PC-9 (cell line): Measurements from ENCODE around the gene SBNO2. TPM values are rescaled to one million over a fixed set of nuclear protein-coding genes. Genes with fewer than 3 reads are reported as not detected.
A peak's percentile ranks its signal among the peaks of the same experiment; 100 is the strongest.

Experiments used
- BruUV-seq: library from RNA; stranded (reverse); fragments of 400-500 nt; replicated peaks from 2 replicates; lab custom pipeline; 2021; lab: Mats Ljungman, UMichigan
- CTCF ChIA-PET: fragments of 300-600 bp; sonication (Branson Sonifier 250); formaldehyde crosslinking; loops from one replicate; lab custom pipeline; 2022; ENCODE audit warnings: antibody characterized with exemption; lab: Charles Lee
- POLR2A ChIA-PET: fragments of 300-600 bp; sonication (Branson Sonifier 250); formaldehyde crosslinking; loops from one replicate; lab custom pipeline; 2022; ENCODE audit warnings: antibody characterized with exemption; ENCODE audit not compliant: unreplicated experiment; lab: Charles Lee
- DNase-seq, 2 experiments: peaks; one replicate each; pipeline versions ENCODE4 v3.0.0 to v3.0.0-alpha.2; 2015 to 2022; ENCODE audit warnings: mixed read lengths in 1 of 2
- H2AFZ ChIP-seq: fragments of 200-600 bp; sonication (generic); 2 replicates; pipeline ENCODE4 v1.8.1; 2017; ENCODE audit warnings: antibody characterized with exemption
- H3F3A ChIP-seq: fragments of 200-600 bp; sonication (generic); 2 replicates; pipeline ENCODE4 v1.8.1; 2017; ENCODE audit warnings: antibody characterized with exemption, mild to moderate bottlenecking, low read depth; ENCODE audit not compliant: insufficient read depth
- H3K27ac ChIP-seq: fragments of 200-600 bp; sonication (generic); 2 replicates; pipeline ENCODE4 v1.6.1; 2016; ENCODE audit warnings: mixed run types
- H3K27me3 ChIP-seq: fragments of 200-600 bp; sonication (generic); 2 replicates; pipeline ENCODE4 v1.6.1; 2016; ENCODE audit warnings: low read depth, mixed run types; ENCODE audit not compliant: insufficient read depth
- H3K36me3 ChIP-seq: fragments of 200-600 bp; sonication (generic); 2 replicates; pipeline ENCODE4 v1.6.1; 2016; ENCODE audit warnings: low read depth, mixed run types
- H3K4me1 ChIP-seq: fragments of 200-600 bp; sonication (generic); replicated peaks from 2 replicates; pipeline ENCODE4 v1.6.1; 2016; ENCODE audit warnings: mixed run types; ENCODE audit not compliant: insufficient read depth
- H3K4me2 ChIP-seq: fragments of 200-600 bp; sonication (generic); 2 replicates; pipeline ENCODE4 v1.6.1; 2017; ENCODE audit warnings: mixed run types
- H3K4me3 ChIP-seq: fragments of 200-600 bp; sonication (generic); 2 replicates; pipeline ENCODE4 v1.6.1; 2016; ENCODE audit warnings: mixed run types
- H3K79me2 ChIP-seq: fragments of 200-600 bp; sonication (generic); 2 replicates; pipeline ENCODE4 v1.6.1; 2017; ENCODE audit warnings: low read depth, mixed run types
- H3K9me2 ChIP-seq: fragments of 200-600 bp; sonication (generic); 2 replicates; pipeline ENCODE4 v1.8.1; 2017; ENCODE audit warnings: mild to moderate bottlenecking; ENCODE audit not compliant: insufficient read depth
- H3K9me3 ChIP-seq: fragments of 200-600 bp; sonication (generic); 2 replicates; pipeline ENCODE4 v1.8.1; 2016; ENCODE audit warnings: low read depth; ENCODE audit not compliant: insufficient read depth
- H4K20me1 ChIP-seq: fragments of 200-600 bp; sonication (generic); 2 replicates; pipeline ENCODE4 v1.8.1; 2017; ENCODE audit not compliant: insufficient read depth
- EZH2 ChIP-seq: fragments of 200-600 bp; sonication (generic); IDR thresholded peaks from 2 replicates; pipeline ENCODE4 v1.8.0; 2017; ENCODE audit warnings: antibody characterized with exemption, low read depth
- intact Hi-C: fragments of 100-400 bp; cut with micrococcal nuclease; formaldehyde crosslinking; loops from one replicate; pipeline ENCODE4 v1.10.0; 2022; ENCODE audit not compliant: unreplicated experiment
- total RNA-seq: library from RNA; stranded (reverse); gene quantifications from 2 replicates; pipeline ENCODE4 v1.2.3, GENCODE V29; 2021
- TF ChIP-seq, protein P1 (sequence below): fragments of 200-600 bp; sonication (generic); conservative IDR thresholded peaks from 2 replicates; pipeline ENCODE4 v1.6.1; 2017; ENCODE audit warnings: mixed run types, antibody characterized with exemption, mild to moderate bottlenecking, moderate library complexity

Gene SBNO2
- total RNA-seq, 1 experiment from 2014 or later = 82.4 TPM

GRCh38 chr19:1068009-1069001 is 105.8 kb downstream of the SBNO2 start:
- DNase-seq = no peak
- no peaks in the 10 kb centered on the region for H3K79me2 ChIP-seq
- H2AFZ ChIP-seq = no peak overlapping the region
- ChIA-PET POLR2A (interaction anchor here (0.5 kb wide), 1 partner anchor 597 kb away, joined by 6 read pairs; no protein-coding TSS in a partner anchor), CTCF (no interaction called here)
- no peak overlapping the region for H3K27ac ChIP-seq
- H3K27me3 ChIP-seq = no peaks in the 10 kb centered on the region
- no peaks in the 10 kb centered on the region for H4K20me1 ChIP-seq
- no peaks in the 10 kb centered on the region for H3K9me2 ChIP-seq
- peak overlapping the region; percentile 71 for H3K4me3 ChIP-seq
- no peaks in the 10 kb centered on the region for H3K9me3 ChIP-seq
- H3K4me1 ChIP-seq = peaks cover 19% of the 10 kb centered on the region
- H3K36me3 ChIP-seq = no peaks in the 10 kb centered on the region
- no peak for TF ChIP-seq EZH2
- TF ChIP-seq, protein P1, sequence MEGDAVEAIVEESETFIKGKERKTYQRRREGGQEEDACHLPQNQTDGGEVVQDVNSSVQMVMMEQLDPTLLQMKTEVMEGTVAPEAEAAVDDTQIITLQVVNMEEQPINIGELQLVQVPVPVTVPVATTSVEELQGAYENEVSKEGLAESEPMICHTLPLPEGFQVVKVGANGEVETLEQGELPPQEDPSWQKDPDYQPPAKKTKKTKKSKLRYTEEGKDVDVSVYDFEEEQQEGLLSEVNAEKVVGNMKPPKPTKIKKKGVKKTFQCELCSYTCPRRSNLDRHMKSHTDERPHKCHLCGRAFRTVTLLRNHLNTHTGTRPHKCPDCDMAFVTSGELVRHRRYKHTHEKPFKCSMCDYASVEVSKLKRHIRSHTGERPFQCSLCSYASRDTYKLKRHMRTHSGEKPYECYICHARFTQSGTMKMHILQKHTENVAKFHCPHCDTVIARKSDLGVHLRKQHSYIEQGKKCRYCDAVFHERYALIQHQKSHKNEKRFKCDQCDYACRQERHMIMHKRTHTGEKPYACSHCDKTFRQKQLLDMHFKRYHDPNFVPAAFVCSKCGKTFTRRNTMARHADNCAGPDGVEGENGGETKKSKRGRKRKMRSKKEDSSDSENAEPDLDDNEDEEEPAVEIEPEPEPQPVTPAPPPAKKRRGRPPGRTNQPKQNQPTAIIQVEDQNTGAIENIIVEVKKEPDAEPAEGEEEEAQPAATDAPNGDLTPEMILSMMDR = no peak
- peak overlapping the region; percentile 97 for H3K4me2 ChIP-seq
- BruUV-seq = no TSS peak
- H3F3A ChIP-seq = peaks cover 37% of the 10 kb centered on the region
- intact Hi-C loops = loop anchor here (5.0 kb wide), 1 partner anchor 34 kb away; the partner anchor contains the start of gene GPX4

- no TSS peak for BruUV-seq
- H3K27me3 ChIP-seq = no peaks in the 10 kb centered on the region
- no peaks in the 10 kb centered on the region for H4K20me1 ChIP-seq
- peak overlapping the region; percentile 71 for H3K4me3 ChIP-seq
- TF ChIP-seq EZH2 = no peak
- TF ChIP-seq, protein P1 = no peak
- POLR2A ChIA-PET = interaction anchor here (0.5 to 0.7 kb wide), 3 partner anchors 50 to 598 kb away, joined by 3 to 6 read pairs (median 3); no protein-coding TSS in a partner anchor
- intact Hi-C loops = loop anchor here (5.0 kb wide), 1 partner anchor 35 kb away; the partner anchor contains the start of gene GPX4
- H3K4me2 ChIP-seq = peak overlapping the region; percentile 97
- no peaks in the 10 kb centered on the region for H3K9me3 ChIP-seq
- peaks cover 38% of the 10 kb centered on the region for H3F3A ChIP-seq
- H3K79me2 ChIP-seq = no peaks in the 10 kb centered on the region
- H3K4me1 ChIP-seq = peaks cover 19% of the 10 kb centered on the region
- H3K27ac ChIP-seq = no peak overlapping the region
- CTCF ChIA-PET = interaction anchor here (0.6 kb wide), 1 partner anchor 195 kb away, joined by 3 read pairs; no protein-coding TSS in a partner anchor
- H3K9me2 ChIP-seq = no peaks in the 10 kb centered on the region
- DNase-seq = no peak
- H2AFZ ChIP-seq = peak overlapping the region; percentile 79
- H3K36me3 ChIP-seq = no peaks in the 10 kb centered on the region
These were observed 106.6 kb downstream of the SBNO2 start for GRCh38 chr19:1067341-1067957.

GRCh38 chr19:1066748-1067340 is 107.2 kb downstream of the SBNO2 start, which contains the start of gene ARHGAP45:
Gene ARHGAP45, plus strand, starts transcription at chr19:1067167. Its CDS starts 239 bp downstream, at chr19:1067406.
- Histone ChIP-seq H3K4me3 (peak within 1 kb of the TSS; percentile 71), H3K4me1 (peaks cover 19% of the 10 kb centered on the region), H4K20me1 (no peaks in the 10 kb centered on the region), H3K4me2 (peak within 1 kb of the TSS; percentile 97), H3K9me3 (no peaks in the 10 kb centered on the region), H3K79me2 (no peaks in the 10 kb centered on the region), H3K9me2 (no peaks in the 10 kb centered on the region), H2AFZ (peak within 1 kb of the TSS; percentile 79), H3F3A (peaks cover 32% of the 10 kb centered on the region), H3K27ac (peak within 1 kb of the TSS; percentile 57), H3K27me3 (no peaks in the 10 kb centered on the region), H3K36me3 (no peaks in the 10 kb centered on the region)
- ChIA-PET CTCF (no interaction called here), POLR2A (interaction anchor here (0.7 kb wide), 2 partner anchors 50 to 105 kb away, joined by 3 read pairs; no protein-coding TSS in a partner anchor)
- intact Hi-C loops = loop anchor here (5.0 kb wide), 1 partner anchor 35 kb away; the partner anchor contains the start of gene GPX4
- no TSS peak for BruUV-seq
- TF ChIP-seq EZH2 = no peak
- TF ChIP-seq, protein P1 = no peak
- peak in 1 of 2 experiments; percentile 36 for DNase-seq
